Activated T-helper 17 cell treated with anti-CD3 and anti-CD28 coated beads, Interleukin-2, amount 50 U/mL, for 72 hours (primary cell): ENCODE measurements around the gene KCNN3. TPM values are rescaled to one million over a fixed set of nuclear protein-coding genes. Genes with fewer than 3 reads are reported as not detected.

Source experiments
- ATAC-seq: fragments of 150-1000 bp; cut with Tn5 transposase; replicated peaks from 2 replicates; pipeline ENCODE4 v1.10.0; 2021; ENCODE audit warnings: mild to moderate bottlenecking, moderate library complexity
- H3K27ac Mint-ChIP-seq: one replicate; pipeline ENCODE4 v1.8.0; 2022; ENCODE audit warnings: mixed read lengths
- H3K27me3 Mint-ChIP-seq: one replicate; pipeline ENCODE4 v1.8.0; 2022; ENCODE audit warnings: mixed read lengths
- H3K36me3 Mint-ChIP-seq: one replicate; pipeline ENCODE4 v1.8.0; 2022; ENCODE audit warnings: low read depth, mild to moderate bottlenecking, mixed read lengths
- H3K4me1 Mint-ChIP-seq: one replicate; pipeline ENCODE4 v1.8.0; 2022; ENCODE audit warnings: mixed read lengths
- H3K4me3 Mint-ChIP-seq: one replicate; pipeline ENCODE4 v1.8.0; 2022; ENCODE audit warnings: mild to moderate bottlenecking, mixed read lengths
- H3K9me3 Mint-ChIP-seq: one replicate; pipeline ENCODE4 v1.8.0; 2022; ENCODE audit warnings: mixed read lengths
- total RNA-seq, 2 donors: library from RNA; stranded (reverse); gene quantifications; one replicate each; pipeline ENCODE4 v1.2.3, GENCODE V29; 2022

KCNN3 gene
- total RNA-seq, 2 donors from 2014 or later = 0.11 to 0.37 TPM

DNA sequence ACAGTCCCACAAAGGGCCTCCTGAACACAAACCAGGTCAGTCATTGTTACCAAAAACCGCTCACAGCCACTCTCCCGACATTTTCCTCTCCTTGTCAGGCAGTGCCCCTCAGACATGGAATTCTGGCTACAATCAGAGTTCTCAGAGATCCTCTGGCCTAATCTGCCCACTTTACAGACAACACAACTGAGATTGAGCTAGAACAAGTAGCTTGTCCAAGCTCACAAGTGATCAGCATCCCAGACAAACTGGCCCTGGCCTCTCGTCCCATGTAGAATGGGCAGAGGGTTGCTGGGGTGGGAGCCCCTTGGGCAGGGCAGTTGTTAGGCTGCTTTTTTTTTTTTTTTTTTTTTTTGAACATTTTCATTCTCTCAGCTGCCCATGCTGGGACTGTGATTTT is 57.2 kb downstream of the KCNN3 start:
- no peaks in the 10 kb centered on the region for H3K36me3 Mint-ChIP-seq
- H3K4me1 Mint-ChIP-seq = peaks cover 9% of the 10 kb centered on the region

DNA sequence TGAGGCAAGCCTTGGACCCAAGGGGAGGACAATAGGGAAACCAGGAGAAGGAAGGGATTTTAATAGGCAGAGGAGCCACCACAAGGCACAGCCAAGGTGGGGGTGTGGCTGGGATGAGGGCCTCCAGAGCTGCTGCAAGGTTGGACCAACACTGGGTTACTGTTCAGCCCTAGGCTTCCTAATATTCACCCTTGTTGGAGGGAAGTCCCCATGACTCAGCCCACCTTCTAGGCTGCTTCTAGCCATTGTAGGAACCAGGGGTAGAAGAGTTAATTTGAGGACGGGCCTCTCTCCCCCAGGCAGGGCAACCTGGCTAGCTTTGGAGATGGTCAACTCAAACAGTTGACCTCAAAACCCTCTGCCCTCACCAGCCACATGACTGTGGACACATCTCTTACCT is 59.5 kb downstream of the KCNN3 start:
- no peak overlapping the region for H3K4me3 Mint-ChIP-seq
- no peak overlapping the region for H3K27ac Mint-ChIP-seq
- H3K27me3 Mint-ChIP-seq = peaks cover 19% of the 10 kb centered on the region
- peak; percentile 72 for ATAC-seq
- peaks cover 9% of the 10 kb centered on the region for H3K4me1 Mint-ChIP-seq
- no peaks in the 10 kb centered on the region for H3K9me3 Mint-ChIP-seq
- H3K36me3 Mint-ChIP-seq = no peaks in the 10 kb centered on the region

More for the DNA sequence above, 57.2 kb downstream of the KCNN3 start:
- ATAC-seq = no peak
- Mint-ChIP-seq H3K9me3 (no peaks in the 10 kb centered on the region), H3K4me3 (no peak overlapping the region), H3K27ac (no peak overlapping the region), H3K27me3 (peaks cover 13% of the 10 kb centered on the region)

DNA sequence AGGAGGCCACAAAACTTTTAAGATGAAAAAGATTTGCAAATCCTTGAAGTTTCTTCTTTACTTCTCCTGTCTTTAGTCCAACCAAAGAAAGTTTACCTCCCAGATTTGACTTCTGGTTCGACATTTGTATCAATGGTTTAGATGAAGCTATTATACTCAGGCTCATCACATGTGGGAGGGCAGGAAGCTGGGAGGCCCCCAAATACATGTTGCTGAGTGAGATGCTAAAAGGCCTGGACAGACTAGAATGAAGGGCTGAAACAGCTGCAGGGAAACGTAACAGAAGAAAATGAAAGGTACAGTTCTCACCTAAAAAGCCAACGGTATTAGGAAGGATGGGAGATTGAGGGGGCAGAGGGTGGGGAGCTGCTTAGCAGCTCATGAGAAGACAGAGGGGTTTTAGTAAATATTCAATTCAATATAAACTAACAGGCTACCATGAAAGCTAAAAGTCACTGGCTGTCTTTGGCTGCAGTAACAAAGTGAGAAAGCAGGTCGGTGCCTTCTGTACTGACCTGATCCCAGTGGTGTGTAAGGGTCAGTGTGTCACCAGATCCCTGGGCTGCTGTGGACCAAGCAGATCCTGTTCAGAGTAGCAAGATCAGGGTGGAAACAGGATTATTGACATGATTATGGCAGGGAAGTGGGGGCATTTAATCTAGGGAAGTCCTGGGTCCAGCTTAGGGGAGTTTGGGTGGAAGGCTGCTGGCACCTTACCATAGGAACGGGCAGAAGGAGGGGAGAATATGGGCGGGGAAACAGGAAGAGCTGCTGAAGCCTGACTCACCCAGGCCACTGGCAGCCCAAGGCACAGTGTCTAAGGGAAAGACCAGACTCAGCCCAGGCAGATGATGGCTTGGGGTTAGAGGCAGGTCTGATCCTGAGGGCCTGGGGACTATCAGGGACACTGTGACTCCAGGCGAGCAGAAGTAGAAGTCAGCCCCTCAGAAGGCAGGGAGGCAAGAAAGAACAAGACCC is 60.4 kb downstream of the KCNN3 start:
- Mint-ChIP-seq H3K27ac (peak overlapping the region; percentile 31), H3K4me3 (no peak overlapping the region)
- ATAC-seq = peak; percentile 59

DNA sequence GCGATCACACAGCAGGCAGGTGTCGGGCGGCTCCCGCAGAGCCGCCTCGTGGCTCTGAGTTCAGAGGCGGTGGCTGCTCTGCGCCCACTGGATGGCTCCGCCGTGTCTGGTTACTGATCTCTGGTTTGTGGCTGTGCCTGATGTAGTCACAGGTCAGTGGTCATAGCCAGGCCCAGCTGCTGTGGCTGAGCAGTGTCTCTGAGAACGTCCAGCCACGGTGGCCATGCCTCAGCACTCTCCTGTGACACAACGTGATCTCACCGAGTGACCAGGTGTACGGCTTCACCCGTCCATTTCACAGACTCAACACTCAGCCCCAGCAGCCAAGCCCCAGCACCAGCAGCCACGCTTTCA is 61.2 kb downstream of the KCNN3 start:
- no peak for ATAC-seq
- H3K27me3 Mint-ChIP-seq = peaks cover 31% of the 10 kb centered on the region
- H3K4me3 Mint-ChIP-seq = no peak overlapping the region

More for the DNA sequence above, 60.4 kb downstream of the KCNN3 start:
- Mint-ChIP-seq H3K9me3 (no peaks in the 10 kb centered on the region), H3K36me3 (no peaks in the 10 kb centered on the region), H3K4me1 (peaks cover 9% of the 10 kb centered on the region), H3K27me3 (peaks cover 25% of the 10 kb centered on the region)

GRCh38 chr1:154808261-154808908 is 61.7 kb downstream of the KCNN3 start:
- H3K27ac Mint-ChIP-seq = no peak overlapping the region
- ATAC-seq = no peak

More for the DNA sequence above, 61.2 kb downstream of the KCNN3 start:
- Mint-ChIP-seq H3K36me3 (no peaks in the 10 kb centered on the region), H3K4me1 (peaks cover 9% of the 10 kb centered on the region), H3K9me3 (no peaks in the 10 kb centered on the region), H3K27ac (no peak overlapping the region)

GRCh38 chr1:154807048-154807591 is 63.0 kb downstream of the KCNN3 start:
- Mint-ChIP-seq H3K4me1 (peaks cover 9% of the 10 kb centered on the region), H3K27me3 (peaks cover 36% of the 10 kb centered on the region), H3K27ac (no peak overlapping the region), H3K36me3 (no peaks in the 10 kb centered on the region), H3K4me3 (no peak overlapping the region), H3K9me3 (no peaks in the 10 kb centered on the region)
- no peak for ATAC-seq

More at GRCh38 chr1:154808261-154808908, 61.7 kb downstream of the KCNN3 start:
- Mint-ChIP-seq H3K4me1 (peaks cover 9% of the 10 kb centered on the region), H3K9me3 (no peaks in the 10 kb centered on the region), H3K27me3 (peaks cover 36% of the 10 kb centered on the region), H3K4me3 (no peak overlapping the region), H3K36me3 (no peaks in the 10 kb centered on the region)

DNA sequence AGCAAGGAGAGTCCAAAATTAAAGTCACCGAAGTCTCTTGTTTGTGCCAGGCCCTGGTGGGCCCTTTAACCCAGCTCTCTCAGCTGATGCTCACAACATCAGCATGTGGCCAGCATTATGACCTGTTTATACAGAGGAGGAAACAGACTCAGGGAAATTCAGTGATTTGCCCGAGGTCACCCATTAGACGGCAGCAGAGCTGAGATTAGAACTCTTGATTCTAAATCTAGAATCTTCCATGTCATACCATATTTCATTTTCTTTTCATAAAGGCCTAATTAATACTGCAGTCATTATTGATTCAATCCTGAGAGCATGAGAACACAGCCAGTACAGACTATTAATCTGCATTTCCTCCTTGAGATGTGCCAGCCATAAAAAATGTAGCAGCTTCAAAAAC is 63.7 kb downstream of the KCNN3 start:
- ATAC-seq = no peak
- Mint-ChIP-seq H3K9me3 (no peaks in the 10 kb centered on the region), H3K4me1 (peaks cover 9% of the 10 kb centered on the region), H3K27me3 (peaks cover 34% of the 10 kb centered on the region), H3K36me3 (no peaks in the 10 kb centered on the region), H3K27ac (no peak overlapping the region), H3K4me3 (no peak overlapping the region)

DNA sequence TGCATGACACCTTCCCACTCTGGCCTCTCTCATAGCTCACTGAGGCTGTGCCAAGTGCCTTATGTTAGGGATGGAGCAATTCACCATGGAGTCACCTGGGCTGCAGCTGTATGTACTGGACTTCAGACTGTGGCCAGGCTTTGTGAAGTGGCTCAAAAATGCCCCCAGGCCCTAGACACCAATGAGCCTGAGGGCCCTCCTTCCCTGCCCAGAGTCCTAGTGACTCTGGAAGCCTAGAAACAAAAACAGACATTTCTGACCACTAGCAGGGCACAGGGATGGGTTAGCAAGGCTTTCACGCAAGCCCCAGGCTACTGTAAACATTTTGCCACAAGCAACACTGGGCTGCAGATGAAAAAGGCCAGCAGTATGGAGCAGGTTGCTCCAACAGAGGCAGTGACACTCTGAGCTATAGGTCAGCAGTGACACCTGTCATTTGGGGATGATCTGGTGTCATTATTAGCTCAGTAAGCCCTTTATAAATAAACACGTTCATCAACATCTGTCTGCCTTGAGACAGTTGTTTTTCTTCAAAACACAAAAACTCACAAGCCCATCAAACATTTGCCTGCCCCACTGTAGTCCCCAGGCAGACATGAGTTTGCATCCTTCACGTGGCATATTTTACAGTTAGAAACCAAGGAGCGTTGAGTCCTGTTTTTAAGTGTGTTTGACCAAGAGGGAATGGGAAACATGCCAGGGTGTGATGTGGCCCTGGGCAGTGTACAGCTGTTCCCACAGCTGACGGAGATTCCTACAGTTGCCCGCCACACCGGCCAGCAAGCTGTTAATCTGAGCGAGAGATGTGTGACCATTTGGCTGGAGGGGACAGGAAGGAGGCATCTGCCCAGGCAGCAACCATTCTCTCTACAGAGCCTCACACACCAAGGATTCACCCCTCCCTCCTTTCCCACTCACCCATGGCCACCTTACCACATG is 66.8 kb downstream of the KCNN3 start:
- no peak overlapping the region for H3K27ac Mint-ChIP-seq

DNA sequence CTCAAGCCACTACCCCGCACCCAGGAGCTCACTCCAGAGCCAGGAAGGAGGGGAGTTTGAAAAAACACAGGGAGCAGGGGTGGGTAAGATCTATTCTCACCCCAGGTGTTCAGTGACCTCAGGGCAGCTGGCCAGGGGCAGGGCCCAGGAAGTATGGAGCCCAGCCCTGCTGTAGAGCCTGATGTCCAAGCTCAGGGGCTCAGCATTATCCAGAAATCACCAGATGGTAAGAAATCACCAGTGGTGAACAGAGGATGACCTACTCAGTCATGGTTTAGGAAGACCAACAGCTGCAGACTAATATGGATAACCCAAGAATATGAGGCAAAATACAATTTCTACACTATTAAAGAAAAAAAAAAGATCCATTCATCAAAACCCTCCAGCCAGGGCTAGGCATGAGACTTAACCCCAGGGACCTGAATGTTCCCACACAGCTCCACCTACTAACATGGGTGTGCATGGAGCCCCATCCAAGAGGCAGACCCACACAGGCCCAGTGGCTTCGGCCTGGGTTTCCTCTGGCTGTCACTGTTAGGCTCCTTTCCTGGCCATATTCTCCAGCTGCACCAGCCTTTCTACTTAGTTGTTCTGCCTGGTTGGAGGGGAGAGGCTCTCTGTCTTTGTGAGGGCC is 67.6 kb downstream of the KCNN3 start:
- H3K4me3 Mint-ChIP-seq = no peak overlapping the region
- no peaks in the 10 kb centered on the region for H3K9me3 Mint-ChIP-seq
- ATAC-seq = no peak

More for the DNA sequence above, 66.8 kb downstream of the KCNN3 start:
- Mint-ChIP-seq H3K4me1 (no peaks in the 10 kb centered on the region), H3K4me3 (no peak overlapping the region), H3K36me3 (no peaks in the 10 kb centered on the region), H3K9me3 (no peaks in the 10 kb centered on the region), H3K27me3 (peaks cover 31% of the 10 kb centered on the region)
- ATAC-seq = no peak

DNA sequence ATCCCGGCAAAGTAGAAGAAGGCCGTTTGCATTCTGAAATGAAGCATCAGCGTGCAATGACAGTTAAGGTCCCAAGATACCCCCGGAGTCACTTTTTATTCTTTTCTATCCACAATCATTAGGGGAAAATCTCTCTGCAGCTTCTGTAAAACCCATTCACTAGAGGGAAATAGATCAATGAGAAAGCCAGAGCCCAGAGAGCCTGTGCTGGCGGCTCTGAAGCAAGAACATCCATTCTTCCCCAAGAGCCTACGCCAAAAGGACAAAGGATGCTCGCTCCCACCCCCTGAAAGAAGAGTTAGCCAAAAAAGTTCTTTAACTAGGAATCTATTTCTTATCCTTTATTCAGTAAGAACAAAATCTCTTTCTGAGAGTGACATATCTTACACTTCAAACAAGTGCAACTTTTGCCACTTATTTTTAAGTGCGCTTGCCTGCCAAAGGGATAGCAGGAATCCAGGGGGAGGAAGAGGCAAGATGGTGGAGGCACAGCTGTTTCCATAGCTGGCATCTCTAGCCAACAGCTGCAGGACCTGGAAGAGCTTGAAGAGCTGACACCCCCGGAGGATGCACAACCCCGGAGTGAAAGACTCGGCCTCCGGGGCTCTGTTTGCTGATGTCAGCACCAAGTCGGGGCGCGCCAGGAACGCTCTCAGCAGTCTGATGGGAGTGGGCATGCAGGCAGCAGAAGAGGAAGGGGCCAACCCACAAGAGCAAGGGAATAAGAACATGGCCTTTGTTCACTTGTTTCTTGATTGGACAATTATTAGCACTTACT is 68.7 kb downstream of the KCNN3 start:
- Mint-ChIP-seq H3K9me3 (no peaks in the 10 kb centered on the region), H3K36me3 (no peaks in the 10 kb centered on the region), H3K4me1 (no peaks in the 10 kb centered on the region), H3K27me3 (peaks cover 25% of the 10 kb centered on the region), H3K27ac (no peak overlapping the region), H3K4me3 (no peak overlapping the region)
- ATAC-seq = no peak

More for the DNA sequence above, 67.6 kb downstream of the KCNN3 start:
- H3K4me1 Mint-ChIP-seq = no peaks in the 10 kb centered on the region
- no peaks in the 10 kb centered on the region for H3K36me3 Mint-ChIP-seq
- no peak overlapping the region for H3K27ac Mint-ChIP-seq
- H3K27me3 Mint-ChIP-seq = peaks cover 25% of the 10 kb centered on the region

- Mint-ChIP-seq H3K4me1 (no peaks in the 10 kb centered on the region), H3K27me3 (peaks cover 10% of the 10 kb centered on the region), H3K36me3 (no peaks in the 10 kb centered on the region), H3K9me3 (no peaks in the 10 kb centered on the region), H3K27ac (no peak overlapping the region), H3K4me3 (no peak overlapping the region)
- ATAC-seq = no peak
Observed at GRCh38 chr1:154799188-154799587, 70.9 kb downstream of the KCNN3 start.

- Mint-ChIP-seq H3K4me1 (no peaks in the 10 kb centered on the region), H3K27me3 (peaks cover 10% of the 10 kb centered on the region), H3K36me3 (no peaks in the 10 kb centered on the region), H3K27ac (no peak overlapping the region), H3K4me3 (no peak overlapping the region), H3K9me3 (no peaks in the 10 kb centered on the region)
- ATAC-seq = no peak
Observed at GRCh38 chr1:154798645-154799044, 71.4 kb downstream of the KCNN3 start.

DNA sequence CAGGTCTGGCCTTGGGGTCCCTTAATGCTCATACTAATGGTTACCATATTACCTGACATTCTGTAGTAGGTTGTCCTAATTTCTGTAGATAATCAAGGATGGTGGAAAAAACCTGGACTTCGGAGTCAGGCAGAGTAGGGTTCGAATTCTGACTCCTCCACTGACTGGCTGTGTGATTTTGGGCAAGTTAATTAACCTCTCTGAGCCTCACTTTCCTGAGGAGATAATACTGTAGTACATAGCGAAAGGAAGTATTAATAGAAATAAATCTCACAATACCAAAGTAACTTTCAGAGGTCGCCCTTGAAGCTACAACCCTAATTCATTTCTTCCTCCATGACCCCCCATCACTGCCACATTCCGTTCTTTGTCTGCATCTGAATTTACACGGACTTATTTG is 72.9 kb downstream of the KCNN3 start:
- Mint-ChIP-seq H3K36me3 (no peaks in the 10 kb centered on the region), H3K9me3 (no peaks in the 10 kb centered on the region), H3K27ac (no peak overlapping the region), H3K27me3 (peaks cover 11% of the 10 kb centered on the region), H3K4me3 (no peak overlapping the region), H3K4me1 (peaks cover 5% of the 10 kb centered on the region)
- ATAC-seq = no peak
